HG02678 (cell line): ENCODE results near the gene FAM185A.
"Not testable (repeated sequence)": the region's sequence is repeated elsewhere in the genome, so short reads cannot be mapped to it uniquely, and the experiment has no call there.

Experiments
- ATAC-seq: cut with Tn5 transposase; IDR thresholded peaks from one replicate; pipeline ENCODE4 v1.9.1; 2021; ENCODE audit warnings: mild to moderate bottlenecking, moderate library complexity; ENCODE audit not compliant: unreplicated experiment

FAM185A gene

GRCh38 chr7:102828286-102828685 is 79.5 kb downstream of the FAM185A start:
- ATAC-seq, result no peak

- no peak for ATAC-seq
Observed at GRCh38 chr7:102829075-102829474, 80.3 kb downstream of the FAM185A start.

GRCh38 chr7:102830197-102830596 is 81.4 kb downstream of the FAM185A start:
- no peak for ATAC-seq

GRCh38 chr7:102832674-102833073 is 83.9 kb downstream of the FAM185A start:
- ATAC-seq, result no peak

GRCh38 chr7:102833343-102833742 is 84.5 kb downstream of the FAM185A start:
- no peak for ATAC-seq

GRCh38 chr7:102834466-102834865 is 85.7 kb downstream of the FAM185A start:
- no peak for ATAC-seq

GRCh38 chr7:102834999-102835398 is 86.2 kb downstream of the FAM185A start:
- ATAC-seq, result peak; percentile 85

GRCh38 chr7:102836191-102836919 is 87.6 kb downstream of the FAM185A start:
- no peak for ATAC-seq

GRCh38 chr7:102836977-102837376 is 88.2 kb downstream of the FAM185A start:
- ATAC-seq, result no peak

GRCh38 chr7:102837802-102838201 is 89.0 kb downstream of the FAM185A start:
- ATAC-seq, result no peak

GRCh38 chr7:102838572-102839101 is 89.8 kb downstream of the FAM185A start:
- ATAC-seq, result not testable (repeated sequence)

GRCh38 chr7:102840404-102840803 is 91.6 kb downstream of the FAM185A start:
- no peak for ATAC-seq

GRCh38 chr7:102841290-102841689 is 92.5 kb downstream of the FAM185A start:
- no peak for ATAC-seq

GRCh38 chr7:102842284-102842683 is 93.5 kb downstream of the FAM185A start:
- ATAC-seq, result no peak

GRCh38 chr7:102843850-102844249 is 95.1 kb downstream of the FAM185A start:
- ATAC-seq, result peak; percentile 85

- no peak for ATAC-seq
Observed at GRCh38 chr7:102845346-102845745, 96.5 kb downstream of the FAM185A start.

- ATAC-seq, result no peak
Observed at GRCh38 chr7:102849079-102849478, 100.3 kb downstream of the FAM185A start.

- no peak for ATAC-seq
Observed at GRCh38 chr7:102849538-102849937, 100.7 kb downstream of the FAM185A start.

- no peak for ATAC-seq
Observed at GRCh38 chr7:102856036-102856435, 107.2 kb downstream of the FAM185A start.
